GM19438 (cell line): ENCODE results near the gene LRIG2.
A peak's percentile ranks its signal among the peaks of the same experiment; 100 is the strongest.
"Not testable (repeated sequence)": the region's sequence is repeated elsewhere in the genome, so short reads cannot be mapped to it uniquely, and the experiment has no call there.

Experiments
- ATAC-seq: cut with Tn5 transposase; IDR thresholded peaks from one replicate; pipeline ENCODE4 v1.9.1; 2021; ENCODE audit warnings: low read depth; ENCODE audit not compliant: unreplicated experiment

The LRIG2 gene

GRCh38 chr1:113072757-113073478 is at the start of gene LRIG2:
Gene LRIG2 (plus strand): TSS chr1:113073198. CDS start chr1:113073407, 209 bp downstream.
- ATAC-seq, result peak; percentile 94

- ATAC-seq, result not testable (repeated sequence)
Measured at GRCh38 chr1:113023316-113023715, 49.7 kb upstream of the LRIG2 start.

GRCh38 chr1:113027007-113027406 is 46.0 kb upstream of the LRIG2 start:
- no peak for ATAC-seq

GRCh38 chr1:113027449-113027848 is 45.5 kb upstream of the LRIG2 start:
- no peak for ATAC-seq

- no peak for ATAC-seq
Measured at GRCh38 chr1:113029822-113030221, 43.2 kb upstream of the LRIG2 start.

GRCh38 chr1:113031171-113031933 is 41.6 kb upstream of the LRIG2 start:
- ATAC-seq, result no peak

GRCh38 chr1:113035086-113035485 is 37.9 kb upstream of the LRIG2 start:
- no peak for ATAC-seq

GRCh38 chr1:113036639-113037321 is 36.2 kb upstream of the LRIG2 start:
- no peak for ATAC-seq

GRCh38 chr1:113040041-113040440 is 33.0 kb upstream of the LRIG2 start:
- no peak for ATAC-seq

- ATAC-seq, result no peak
Measured at GRCh38 chr1:113040718-113041412, 32.1 kb upstream of the LRIG2 start.

GRCh38 chr1:113041569-113042284 is 31.3 kb upstream of the LRIG2 start:
- no peak for ATAC-seq

GRCh38 chr1:113042285-113043143 is 30.5 kb upstream of the LRIG2 start:
- peak; percentile 78 for ATAC-seq

- not testable (repeated sequence) for ATAC-seq
Measured at GRCh38 chr1:113043144-113043488, 29.9 kb upstream of the LRIG2 start.

GRCh38 chr1:113046569-113046968 is 26.4 kb upstream of the LRIG2 start:
- ATAC-seq, result no peak

- ATAC-seq, result no peak
Measured at GRCh38 chr1:113048064-113048463, 24.9 kb upstream of the LRIG2 start.

GRCh38 chr1:113053344-113054126 is 19.5 kb upstream of the LRIG2 start:
- ATAC-seq, result no peak

- no peak for ATAC-seq
Measured at GRCh38 chr1:113055570-113055969, 17.4 kb upstream of the LRIG2 start.

- no peak for ATAC-seq
Measured at GRCh38 chr1:113057006-113057405, 16.0 kb upstream of the LRIG2 start.
